NCI-H2227 treated with DMSO at 0.1 percent for 48 hours (cell line): ENCODE data around the gene ARL1.
"Not testable (repeated sequence)": the region's sequence is repeated elsewhere in the genome, so short reads cannot be mapped to it uniquely, and the experiment has no call there.

Source experiments
- DNase-seq: peaks from one replicate; lab custom pipeline; 2025; lab: John Stamatoyannopoulos, UW

Gene ARL1

DNA sequence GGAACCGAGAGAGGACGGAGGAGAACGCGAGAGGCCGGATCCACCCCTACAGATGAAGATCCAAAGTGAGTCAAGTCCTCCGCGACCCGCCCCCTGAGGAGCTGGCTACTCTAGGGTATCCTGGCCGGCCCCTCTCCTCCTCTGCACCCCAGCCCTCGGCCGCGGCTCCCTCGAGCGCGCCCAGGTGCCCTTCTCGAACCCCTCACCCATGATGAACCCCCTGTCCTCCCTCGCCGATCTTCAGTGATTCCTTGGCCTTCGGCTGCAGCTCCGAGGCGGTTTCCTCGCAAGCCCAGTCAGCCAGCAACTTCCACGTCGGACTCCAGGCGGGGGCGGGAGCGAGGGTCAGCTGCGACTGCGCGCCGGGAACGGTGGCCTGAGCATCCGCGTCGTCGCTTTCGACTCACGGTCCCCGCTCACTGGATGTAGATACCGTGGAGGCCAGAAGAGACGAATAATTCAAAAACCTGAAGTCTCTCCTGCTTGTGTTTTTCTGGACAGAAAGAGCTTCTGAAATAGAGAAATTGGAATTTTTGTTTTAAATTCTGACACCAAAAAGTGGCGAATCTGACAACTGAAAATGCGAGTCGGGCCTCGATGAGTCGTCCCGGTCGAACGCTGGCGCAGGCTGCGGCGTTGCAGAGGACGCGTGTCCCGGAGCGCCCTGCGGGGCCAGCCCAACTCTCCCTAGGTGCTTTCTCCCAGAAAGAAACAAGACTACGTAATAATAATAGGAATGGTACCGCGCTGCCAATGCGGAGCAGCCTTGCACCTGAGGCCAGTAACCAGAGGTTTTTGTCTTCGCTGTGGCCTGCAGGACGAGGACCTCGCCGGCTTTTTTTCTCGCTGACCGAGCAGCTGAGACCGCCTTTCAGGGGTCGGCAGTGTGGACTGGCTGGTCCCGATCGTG lies at the start of gene ARL1:
ARL1 (minus strand) TSS at position 337 of the 910 bp plus-strand sequence; CDS start at position 210, 127 bp downstream.
- DNase-seq = peak; percentile 92

DNA sequence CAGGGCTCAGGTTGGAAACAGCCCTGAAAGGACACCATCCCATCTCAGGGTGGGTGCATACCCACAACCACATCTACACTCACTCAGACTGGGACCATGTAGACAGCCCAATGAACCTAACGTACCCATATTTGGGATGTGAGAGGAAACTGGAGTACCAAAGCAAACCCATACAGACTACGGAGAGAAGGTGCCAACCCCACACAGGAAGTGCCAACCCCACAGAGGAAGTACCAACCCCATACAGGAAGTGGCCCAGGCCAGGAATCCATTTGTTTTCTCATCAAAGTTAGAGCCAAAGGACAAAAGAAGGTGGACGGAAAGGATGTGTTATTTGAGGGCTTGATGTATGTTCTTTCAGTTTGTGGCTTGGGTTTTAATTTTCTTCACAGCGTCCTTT lies 48.1 kb upstream of the ARL1 start:
- no peak for DNase-seq

DNA sequence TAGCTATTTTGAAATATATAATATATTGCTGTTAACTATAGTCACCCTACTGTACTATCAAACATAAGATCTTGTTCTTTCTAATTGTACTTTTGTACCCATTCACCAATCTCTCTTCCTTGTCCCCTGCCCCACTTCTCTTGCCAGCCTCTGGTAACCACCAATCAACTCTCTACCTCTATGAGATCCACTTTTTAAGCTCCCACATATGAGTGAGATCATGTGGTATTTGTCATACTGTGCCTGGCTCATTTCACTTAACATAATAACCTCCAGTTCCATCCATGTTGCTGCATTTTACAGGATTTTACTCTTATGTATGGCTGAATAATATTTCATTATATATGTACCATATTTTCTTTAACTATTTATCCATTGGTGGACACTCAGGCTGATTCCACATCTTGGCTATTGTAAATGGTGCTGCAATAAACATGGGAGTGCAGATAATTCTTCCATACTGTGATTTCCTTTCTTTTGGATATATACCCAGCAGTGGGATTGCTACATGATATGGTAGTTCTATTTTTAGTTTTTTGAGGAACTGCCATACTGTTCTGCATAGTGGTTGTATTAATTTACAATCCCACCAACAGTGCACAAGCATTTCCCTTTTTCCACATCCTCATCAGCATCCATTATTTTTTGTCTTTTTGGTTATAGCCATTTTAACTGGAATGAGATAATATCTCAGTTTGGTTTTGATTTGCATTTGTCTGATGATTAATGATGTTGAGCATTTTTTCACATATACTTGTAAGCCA lies 34.1 kb upstream of the ARL1 start:
- no peak for DNase-seq

DNA sequence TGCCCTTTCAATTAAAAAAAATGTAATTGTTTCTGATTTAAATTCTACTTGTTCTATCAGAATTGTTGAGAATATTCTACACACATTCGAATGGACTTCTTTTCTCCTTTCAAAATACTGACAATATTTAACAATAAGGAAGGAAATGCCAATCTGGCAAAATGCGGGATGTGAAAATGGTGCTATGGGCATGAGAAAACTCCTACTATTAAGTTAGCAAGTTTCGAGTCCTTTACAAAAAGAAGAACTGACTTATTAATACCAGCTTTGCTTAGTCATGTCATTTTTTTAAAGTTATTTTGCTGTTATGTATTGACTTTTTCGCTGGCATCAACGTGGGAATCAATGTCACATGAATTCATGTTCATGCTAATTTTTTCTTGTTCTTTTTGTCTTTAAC lies 31.7 kb upstream of the ARL1 start:
- no peak for DNase-seq

DNA sequence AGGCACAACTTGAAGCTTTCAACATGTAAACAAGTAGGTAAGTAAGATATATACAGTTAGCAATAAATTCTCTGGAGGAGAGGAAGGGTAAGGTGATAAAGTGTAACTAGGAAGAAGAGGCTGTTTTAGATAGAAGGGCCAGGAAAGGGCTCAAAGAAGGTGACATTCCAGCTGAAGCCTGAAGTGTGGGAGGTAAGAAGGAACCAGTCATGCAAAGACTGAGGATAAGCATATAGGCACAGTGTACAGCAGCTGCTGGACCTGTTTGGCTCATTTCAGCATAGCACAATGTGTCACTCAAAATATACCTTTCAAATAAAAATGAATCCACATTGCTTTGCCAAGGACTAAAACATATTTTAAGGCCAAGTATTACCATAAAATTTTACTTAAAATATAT lies 28.6 kb upstream of the ARL1 start:
- DNase-seq = no peak

DNA sequence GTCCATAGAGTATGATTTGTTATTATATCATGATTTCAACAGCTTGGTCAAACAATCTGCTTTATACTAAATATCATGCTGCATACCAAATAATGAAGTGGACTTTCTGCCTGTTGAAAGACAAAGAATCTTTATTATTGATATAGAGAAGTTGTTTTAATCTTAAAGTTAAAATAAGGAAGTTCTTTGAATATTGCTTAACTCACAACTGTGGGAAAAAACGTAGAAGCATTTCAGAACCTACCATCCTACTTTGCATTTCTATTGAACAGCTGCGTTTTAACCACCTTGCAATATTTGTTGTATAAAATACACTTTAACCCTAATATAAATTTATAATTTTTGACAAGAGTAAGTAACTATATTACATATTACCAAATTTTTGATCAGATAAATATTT lies 22.9 kb upstream of the ARL1 start:
- no peak for DNase-seq

DNA sequence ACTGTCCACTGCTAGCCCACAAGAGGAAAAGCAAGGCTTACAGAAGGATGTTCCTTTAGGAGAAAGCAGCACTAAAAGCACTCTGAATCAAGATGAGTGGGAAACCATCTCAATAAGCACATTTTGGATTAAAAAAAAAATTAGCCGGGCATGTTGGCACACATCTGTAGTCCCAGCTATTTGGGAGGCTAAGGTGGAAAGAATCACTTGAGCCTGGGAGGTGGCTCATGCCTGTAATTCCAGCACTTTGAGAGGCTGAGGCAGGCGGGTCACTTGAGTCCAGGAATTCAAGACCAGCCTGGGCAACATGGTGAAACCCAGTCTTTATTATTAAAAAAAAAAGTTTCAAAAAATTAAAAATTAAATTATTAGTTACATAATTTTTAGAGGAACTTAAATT lies 17.0 kb upstream of the ARL1 start:
- DNase-seq = no peak

DNA sequence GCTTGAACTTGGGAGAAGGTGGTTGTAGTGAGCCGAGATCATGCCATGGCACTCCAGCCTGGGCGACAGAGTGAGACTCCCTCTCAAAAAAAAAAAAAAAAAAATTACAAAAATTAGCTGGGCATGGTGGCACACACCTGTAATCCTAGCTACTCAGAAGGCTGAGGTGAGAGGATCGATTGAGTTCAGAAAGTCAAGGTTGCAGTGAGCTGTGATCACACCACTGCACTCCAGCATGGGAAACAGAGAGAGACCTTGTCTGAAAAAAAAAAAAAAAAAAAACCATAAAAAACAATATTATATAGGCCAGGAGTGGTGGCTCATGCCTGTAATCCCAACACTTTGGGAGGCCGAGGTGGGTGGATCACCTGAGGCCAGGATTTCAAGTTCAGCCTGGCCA lies 14.5 kb upstream of the ARL1 start:
- not testable (repeated sequence) for DNase-seq

DNA sequence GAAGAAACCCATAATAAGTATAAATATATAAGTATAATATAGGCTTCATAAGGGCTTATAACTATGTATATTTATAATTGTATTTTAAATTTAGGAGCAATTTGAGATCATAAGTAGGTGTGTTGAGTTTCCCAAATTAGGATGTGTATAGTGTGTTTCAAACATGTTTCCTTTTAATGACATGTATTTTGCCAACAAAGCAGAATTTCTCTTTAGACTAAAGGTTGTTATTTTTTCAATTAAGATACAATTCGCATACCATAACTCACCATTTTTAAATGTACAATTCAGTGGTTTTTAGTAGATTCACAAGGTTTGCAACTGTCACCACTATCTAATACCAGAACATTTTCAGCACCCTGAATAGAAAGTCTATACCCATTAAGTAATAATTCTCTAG lies 7.7 kb upstream of the ARL1 start:
- DNase-seq = no peak

DNA sequence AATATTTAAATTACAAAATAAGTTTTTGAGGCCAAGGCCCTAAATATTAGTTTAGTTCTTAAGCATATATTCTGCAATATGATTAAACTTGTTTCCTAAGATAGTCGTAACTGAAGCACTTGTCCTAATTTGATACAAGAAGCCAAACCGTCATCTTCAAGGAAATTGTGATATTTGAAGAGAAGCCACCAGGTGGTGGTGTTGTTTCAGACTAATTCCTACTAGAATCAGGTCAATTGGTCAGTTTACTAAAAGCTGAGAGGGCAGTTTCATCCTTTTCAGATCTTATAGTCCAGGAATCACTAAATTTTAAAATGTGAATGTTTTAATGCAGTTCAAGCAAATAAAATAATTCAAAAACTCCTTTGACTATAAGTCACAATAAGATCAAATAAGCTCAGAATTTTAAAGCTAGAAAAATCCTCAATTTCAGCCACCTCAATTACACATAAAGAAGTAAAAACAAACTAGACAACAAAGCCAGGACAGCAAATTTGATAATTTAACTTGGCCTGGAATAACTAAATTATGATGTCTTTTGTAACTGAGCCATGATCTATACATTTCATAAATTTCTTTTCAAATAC lies 7.1 kb upstream of the ARL1 start:
- peak; percentile 46 for DNase-seq

DNA sequence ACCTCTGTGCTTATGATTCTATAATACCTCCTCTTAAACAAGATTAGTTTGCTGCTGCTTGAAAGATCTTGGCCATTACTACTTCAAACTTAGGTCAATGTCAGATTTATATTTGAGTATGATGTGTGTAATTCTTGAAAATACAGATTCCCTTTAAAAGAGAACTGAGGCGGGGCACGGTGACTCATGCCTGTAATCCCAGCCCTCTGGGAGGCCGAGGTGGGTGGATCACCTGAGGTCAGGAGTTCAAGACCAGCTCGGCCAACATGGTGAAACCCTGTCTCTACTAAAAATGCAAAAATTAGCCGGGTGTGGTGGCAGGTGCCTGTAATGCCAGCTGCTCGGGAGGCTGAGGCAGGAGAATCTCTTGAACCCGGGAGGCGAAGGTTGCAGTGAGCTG lies 2.6 kb upstream of the ARL1 start:
- not testable (repeated sequence) for DNase-seq

DNA sequence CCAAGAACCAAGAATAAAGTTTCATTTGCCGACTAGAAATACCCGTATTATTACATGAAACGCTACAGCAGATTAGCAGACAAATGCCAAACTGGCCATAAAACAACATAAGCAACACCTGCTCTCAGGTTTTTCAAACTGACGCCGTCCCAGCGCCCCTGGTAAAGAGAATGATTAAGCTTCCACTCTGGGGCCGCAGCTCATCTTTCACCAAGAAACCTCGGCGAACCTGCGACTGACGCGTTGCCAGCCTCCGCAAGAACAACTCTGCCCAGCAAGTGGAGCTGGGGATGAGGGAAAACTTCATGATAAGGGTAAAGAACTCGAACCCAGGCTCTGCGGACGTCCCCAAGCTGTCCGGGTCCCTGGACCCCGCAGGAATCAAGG lies 530 bp downstream of the ARL1 start:
- DNase-seq = peak; percentile 39

DNA sequence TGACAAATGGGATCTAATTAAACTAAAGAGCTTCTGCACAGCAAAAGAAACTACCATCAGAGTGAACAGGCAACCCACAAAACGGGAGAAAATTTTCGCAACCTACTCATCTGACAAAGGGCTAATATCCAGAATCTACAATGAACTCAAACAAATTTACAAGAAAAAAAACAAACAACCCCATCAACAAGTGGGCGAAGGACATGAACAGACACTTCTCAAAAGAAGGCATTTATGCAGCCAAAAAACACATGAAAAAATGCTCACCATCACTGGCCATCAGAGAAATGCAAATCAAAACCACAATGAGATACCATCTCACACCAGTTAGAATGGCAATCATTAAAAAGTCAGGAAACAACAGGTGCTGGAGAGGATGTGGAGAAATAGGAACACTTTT lies 16.4 kb downstream of the ARL1 start:
- DNase-seq = not testable (repeated sequence)

DNA sequence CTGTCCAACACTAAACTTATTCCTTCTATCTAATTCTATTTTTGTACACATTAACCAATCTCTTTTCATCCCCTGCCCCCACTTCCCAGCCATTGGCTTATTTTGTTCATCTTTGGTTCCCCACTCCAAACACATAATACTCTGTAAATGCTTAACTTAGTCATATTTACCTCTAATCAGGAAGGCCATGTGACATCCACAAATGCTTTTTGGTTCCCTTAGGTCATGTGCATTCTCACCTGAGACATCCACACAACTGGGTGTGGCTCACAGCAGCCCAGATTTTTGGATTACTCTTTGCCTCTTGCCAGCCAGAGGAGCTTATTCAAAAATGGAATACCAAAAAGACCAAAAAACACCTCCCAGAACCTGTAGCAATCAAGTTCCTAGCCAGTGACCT lies 28.4 kb downstream of the ARL1 start:
- no peak for DNase-seq

DNA sequence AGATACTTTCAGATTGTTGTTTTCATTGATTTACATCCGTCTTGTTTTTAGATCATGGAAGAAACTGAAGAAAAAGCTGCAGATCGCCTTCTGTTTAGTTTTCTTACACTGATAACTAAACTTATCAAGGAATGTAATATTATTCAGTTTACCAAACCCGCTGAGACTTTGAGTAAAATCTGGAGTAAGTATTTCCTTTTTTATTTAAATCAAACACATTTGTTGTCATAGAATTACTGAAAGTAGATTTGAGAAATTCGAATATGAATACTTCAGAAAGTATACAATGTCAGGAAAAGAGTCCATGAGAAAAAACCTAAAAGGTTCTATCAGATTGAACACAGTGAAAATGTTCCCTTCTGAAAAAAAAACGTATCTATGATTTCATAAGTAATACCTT lies 32.0 kb downstream of the ARL1 start:
- no peak for DNase-seq

DNA sequence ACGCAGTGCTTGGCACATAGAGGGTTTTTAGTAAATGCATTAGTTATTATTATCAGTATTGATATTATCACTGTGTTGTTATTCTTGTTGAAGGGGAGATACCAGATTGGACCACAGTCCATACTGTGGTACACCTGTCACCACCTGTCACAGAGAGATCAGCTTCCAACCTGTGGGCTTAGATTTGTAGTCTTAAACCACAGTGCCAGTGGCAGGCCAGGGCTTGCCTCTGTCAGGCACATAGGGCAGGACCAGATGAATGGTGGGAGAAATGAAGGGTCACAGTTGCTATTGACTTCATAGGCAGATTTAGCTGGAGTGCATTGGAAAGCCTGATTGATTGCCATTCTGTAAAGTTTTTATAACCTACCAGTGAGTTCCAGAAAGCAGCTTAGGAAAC lies 35.1 kb downstream of the ARL1 start:
- no peak for DNase-seq

DNA sequence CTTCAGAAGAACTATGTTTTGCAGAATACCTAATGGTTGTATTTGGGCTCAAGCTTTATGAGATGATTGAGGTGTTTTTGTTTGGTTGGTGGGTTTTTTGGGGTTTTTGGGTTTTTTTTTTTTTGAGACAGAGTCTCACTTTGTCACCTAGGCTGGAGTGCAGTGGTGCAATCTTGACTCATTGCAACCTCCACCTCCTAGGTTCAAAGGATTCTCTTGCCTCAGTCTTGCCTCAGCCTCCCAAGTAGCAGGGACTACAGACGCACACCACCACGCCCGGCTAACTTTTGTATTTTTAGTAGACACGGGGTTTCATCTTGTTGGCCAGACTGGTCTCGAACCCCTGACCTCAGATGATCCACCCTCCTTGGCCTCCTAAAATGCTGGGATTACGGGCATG lies 39.6 kb downstream of the ARL1 start:
- no peak for DNase-seq

DNA sequence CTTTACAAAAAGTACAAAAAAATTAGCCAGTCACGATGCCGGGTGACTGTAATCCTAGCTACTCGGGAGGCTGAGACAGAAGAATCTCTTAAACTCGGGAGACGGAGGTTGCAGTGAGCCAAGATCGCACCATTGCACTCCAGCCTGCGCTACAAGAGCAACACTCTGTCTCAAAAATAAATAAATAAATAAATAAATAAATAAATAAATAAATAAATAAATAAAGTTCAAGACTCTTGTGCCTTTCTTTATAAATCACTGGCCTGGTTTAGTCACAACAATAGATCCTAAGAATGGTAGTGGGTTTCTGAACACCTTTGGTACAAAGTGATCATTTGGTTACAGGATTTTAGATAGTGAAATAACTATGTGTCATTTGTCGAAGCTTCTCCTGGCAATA lies 46.1 kb downstream of the ARL1 start:
- DNase-seq = no peak

DNA sequence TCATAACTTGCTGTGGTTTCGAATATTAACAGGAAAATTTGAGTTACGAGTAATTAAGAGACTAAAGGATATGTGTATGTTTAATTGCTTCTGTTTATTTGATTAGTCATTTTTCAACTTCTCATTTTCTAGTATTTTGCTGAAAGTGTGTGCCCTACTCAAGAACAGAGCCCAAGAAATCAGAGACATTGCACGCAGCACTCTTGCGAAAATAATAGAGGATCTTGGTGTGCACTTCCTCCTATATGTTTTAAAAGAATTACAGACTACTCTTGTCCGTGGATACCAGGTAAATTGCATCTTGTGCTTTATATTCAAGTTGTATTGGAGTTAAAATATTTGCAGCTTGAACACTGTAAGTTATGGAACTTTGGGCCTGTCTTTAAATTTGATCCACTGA lies 50.8 kb downstream of the ARL1 start:
- DNase-seq = no peak

DNA sequence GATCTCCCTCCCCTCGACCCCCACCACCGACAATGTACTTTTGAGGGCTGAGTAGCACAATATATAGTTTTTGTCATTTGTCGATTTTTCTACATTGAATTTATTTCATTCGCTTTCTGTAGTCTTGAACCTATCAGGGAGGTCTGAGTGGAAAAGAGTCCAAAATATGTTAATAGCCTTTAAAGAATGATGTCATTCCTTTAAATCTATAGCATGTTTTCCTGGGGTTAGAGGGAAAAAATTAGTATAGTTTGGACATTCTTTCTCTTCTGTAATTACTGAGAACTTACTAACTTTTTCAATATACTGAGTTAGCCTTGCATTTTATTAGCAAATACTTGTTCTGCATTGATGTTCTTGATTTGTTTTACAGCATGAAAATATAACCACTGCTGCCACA lies 55.9 kb downstream of the ARL1 start:
- no peak for DNase-seq

DNA sequence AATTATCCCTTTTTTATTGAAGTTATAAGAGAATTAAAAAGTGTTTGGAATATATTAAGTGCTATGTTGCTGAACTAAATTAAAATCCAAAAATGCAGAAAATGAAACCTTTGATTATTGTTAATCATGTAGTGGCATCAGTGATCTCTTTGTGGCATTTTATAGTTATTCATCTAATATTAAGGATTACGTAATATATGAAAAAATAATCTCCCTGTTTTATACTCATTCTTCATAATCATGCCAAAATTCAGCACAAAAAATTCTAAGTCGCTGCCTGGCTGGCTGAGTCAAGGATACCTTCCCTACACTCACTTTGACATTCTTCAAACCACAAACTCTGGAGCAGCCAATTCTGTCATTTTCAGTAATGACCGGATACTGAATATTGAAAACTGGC lies 63.7 kb downstream of the ARL1 start:
- DNase-seq = no peak
